SK-N-SH (cell line): Measurements from ENCODE around the gene NFKB1. TPM values are rescaled to one million over a fixed set of nuclear protein-coding genes. Genes with fewer than 3 reads are reported as not detected.

Experiments
- CTCF ChIA-PET: fragments of 300-600, 350-600 bp; formaldehyde crosslinking; extraction: SDS; loops from one replicate; lab custom pipeline; 2021; lab: Yijun Ruan, JAX
- POLR2A ChIA-PET: fragments of 350-600 bp; sonication (Branson Sonifier 250); formaldehyde crosslinking; extraction: SDS; loops from one replicate; lab custom pipeline; 2020; ENCODE audit warnings: antibody characterized with exemption, inconsistent platforms; lab: Yijun Ruan, JAX
- DNase-seq: peaks from one replicate; pipeline ENCODE4 v3.0.0; 2012
- H2AFZ ChIP-seq: fragments of 200-600 bp; sonication (generic); 2 replicates; pipeline ENCODE4 v1.8.1; 2016; ENCODE audit warnings: antibody characterized with exemption, mild to moderate bottlenecking, low read depth
- H3F3A ChIP-seq: fragments of 200-600 bp; sonication (generic); replicated peaks from 2 replicates; pipeline ENCODE3; 2016; ENCODE audit warnings: antibody characterized with exemption, mild to moderate bottlenecking; ENCODE audit not compliant: insufficient read depth
- H3K27ac ChIP-seq, 2 experiments: fragments of 200-500 bp in 1 of 2; fragments of 200-600 bp in 1 of 2; sonication (Bioruptor generic) in 1 of 2; sonication (generic), shearing (Covaris generic) in 1 of 2; 2 replicates each; pipeline versions ENCODE4 v1.5.1 to v1.6.1; 2014 to 2016; ENCODE audit warnings: low read depth in 2 of 2, inconsistent platforms in 1 of 2, low read length in 1 of 2, mild to moderate bottlenecking in 1 of 2, mixed read lengths in 1 of 2
- H3K27me3 ChIP-seq: fragments of 200-600 bp; sonication (generic), shearing (Covaris generic); 2 replicates; pipeline ENCODE4 v1.6.1; 2016; ENCODE audit warnings: mixed run types; ENCODE audit not compliant: insufficient read depth
- H3K36me3 ChIP-seq, 2 experiments: fragments of 200-500 bp in 1 of 2; fragments of 200-600 bp in 1 of 2; sonication (Bioruptor generic) in 1 of 2; sonication (generic) in 1 of 2; replicated peaks in 1 of 2; 2 replicates each; pipeline versions ENCODE3 to v1.5.1; 2014 to 2016; ENCODE audit warnings: low read length in 1 of 2, mild to moderate bottlenecking in 1 of 2; ENCODE audit not compliant: insufficient read depth in 2 of 2, control insufficient read depth in 1 of 2
- H3K4me1 ChIP-seq, 2 experiments: fragments of 200-500 bp in 1 of 2; fragments of 200-600 bp in 1 of 2; sonication (Bioruptor generic) in 1 of 2; sonication (generic), shearing (Covaris generic) in 1 of 2; 2 replicates each; pipeline versions ENCODE4 v1.5.1 to v1.6.1; 2014 to 2016; ENCODE audit warnings: low read depth in 1 of 2, low read length in 1 of 2, mixed run types in 1 of 2; ENCODE audit not compliant: insufficient read depth in 2 of 2, control insufficient read depth in 1 of 2
- H3K4me2 ChIP-seq: fragments of 200-600 bp; sonication (generic), shearing (Covaris generic); 2 replicates; pipeline ENCODE4 v1.6.1; 2017; ENCODE audit warnings: mixed run types
- H3K4me3 ChIP-seq, 2 experiments: fragments of 200-500 bp in 1 of 2; fragments of 200-600 bp in 1 of 2; sonication (Bioruptor generic) in 1 of 2; sonication (generic), shearing (Covaris generic) in 1 of 2; 2 replicates each; pipeline versions ENCODE4 v1.5.1 to v1.8.1; 2014 to 2016; ENCODE audit warnings: low read depth in 2 of 2, inconsistent platforms in 1 of 2, low read length in 1 of 2, mild to moderate bottlenecking in 1 of 2, mixed read lengths in 1 of 2, moderate library complexity in 1 of 2
- H3K79me2 ChIP-seq: fragments of 200-600 bp; sonication (generic); 2 replicates; pipeline ENCODE4 v1.8.1; 2017; ENCODE audit warnings: mild to moderate bottlenecking; ENCODE audit not compliant: insufficient read depth
- H3K9ac ChIP-seq: fragments of 200-600 bp; sonication (generic); 2 replicates; pipeline ENCODE4 v1.6.1; 2017; ENCODE audit warnings: mixed run types
- H3K9me2 ChIP-seq: fragments of 200-600 bp; sonication (generic); 2 replicates; pipeline ENCODE4 v1.6.1; 2017; ENCODE audit warnings: mixed run types
- H3K9me3 ChIP-seq: fragments of 200-600 bp; sonication (generic); 2 replicates; pipeline ENCODE4 v1.6.1; 2017; ENCODE audit warnings: mixed run types, mild to moderate bottlenecking, moderate library complexity
- H4K20me1 ChIP-seq: fragments of 200-600 bp; sonication (generic); 2 replicates; pipeline ENCODE4 v1.6.1; 2017; ENCODE audit warnings: mild to moderate bottlenecking, mixed run types; ENCODE audit not compliant: insufficient read depth
- CHD2 ChIP-seq: fragments of 150-350 bp; IDR thresholded peaks from 2 replicates; pipeline ENCODE4 v1.6.1; 2018; ENCODE audit warnings: low read length; ENCODE audit not compliant: partially characterized antibody
- FOSL2 ChIP-seq: IDR thresholded peaks from 2 replicates; pipeline ENCODE4 v1.4.0; 2012; ENCODE audit warnings: low read depth, mild to moderate bottlenecking, moderate library complexity, borderline replicate concordance
- FOXM1 ChIP-seq: IDR thresholded peaks from 2 replicates; pipeline ENCODE4 v1.4.0; 2012; ENCODE audit warnings: low read depth, mild to moderate bottlenecking
- MEF2A ChIP-seq: IDR thresholded peaks from 2 replicates; pipeline ENCODE4 v1.4.0; 2012; ENCODE audit warnings: low read depth, borderline replicate concordance
- NRF1 ChIP-seq: IDR thresholded peaks from 2 replicates; pipeline ENCODE4 v1.6.1; 2012; ENCODE audit warnings: low read depth, mild to moderate bottlenecking, low read length
- RAD21 ChIP-seq: IDR thresholded peaks from 2 replicates; pipeline ENCODE4 v1.6.1; 2012; ENCODE audit warnings: mild to moderate bottlenecking, low read length
- RCOR1 ChIP-seq: fragments of 150-350 bp; IDR thresholded peaks from 2 replicates; pipeline ENCODE4 v1.6.1; 2017; ENCODE audit warnings: antibody characterized with exemption, low read length
- RXRA ChIP-seq: IDR thresholded peaks from 2 replicates; pipeline ENCODE4 v1.4.0; 2012; ENCODE audit warnings: low read depth, mild to moderate bottlenecking, borderline replicate concordance
- TCF12 ChIP-seq: IDR thresholded peaks from 2 replicates; pipeline ENCODE4 v1.4.0; 2012
- WGBS: methylation state at CpG from one replicate; pipeline ENCODE4 v1.1.6; 2017; ENCODE audit warnings: low lambda C conversion rate; 5-methylcytosine and 5-hydroxymethylcytosine counted together
- polyA plus RNA-seq, 3 experiments: library from polyadenylated mRNA; depleted of rRNA; stranded (reverse); fragments of >200 nt; gene quantifications; 2 replicates each; pipeline ENCODE4 v1.2.3, GENCODE V29; 2012

NFKB1 gene
- polyA plus RNA-seq, 1 of the 3 experiments (the other 2 are of a cell fraction) = 14.1 TPM

DNA sequence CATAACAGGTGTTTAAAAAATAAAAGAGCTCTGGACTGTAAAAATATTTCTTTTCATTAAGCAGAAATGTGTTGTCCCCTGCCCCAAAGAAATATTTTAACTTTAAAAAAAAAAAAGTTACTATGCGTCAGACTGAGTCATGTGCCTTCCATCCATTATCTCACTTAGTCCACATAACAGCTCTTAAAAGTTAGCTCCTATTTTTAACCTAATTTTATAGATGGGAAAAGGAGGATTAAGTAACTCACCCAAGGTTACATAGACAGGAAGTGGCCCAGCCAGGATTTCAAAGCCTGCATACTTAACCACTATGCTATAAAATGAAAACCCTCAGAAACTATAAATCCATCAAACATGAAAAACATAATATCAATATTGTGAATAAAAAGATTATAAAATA, 161.9 kb downstream of the NFKB1 start:
- Histone ChIP-seq H3K79me2 (no peaks in the 10 kb centered on the region), H3K4me2 (no peak overlapping the region), H3K36me3 (peaks cover 9 to 10% of the 10 kb centered on the region in 2 experiments), H3K9me3 (no peaks in the 10 kb centered on the region), H2AFZ (peak overlapping the region; percentile 34; the same call in 1 of the 2 replicates), H3F3A (peaks cover 7% of the 10 kb centered on the region), H3K4me1 (peaks cover 0 to 8% of the 10 kb centered on the region in 2 experiments; a peak in 1 of 4 replicates), H3K9me2 (no peaks in the 10 kb centered on the region), H3K9ac (no peak overlapping the region), H3K4me3 (no peak overlapping the region), H4K20me1 (no peaks in the 10 kb centered on the region), H3K27me3 (no peaks in the 10 kb centered on the region), H3K27ac (peak overlapping the region; percentile 16 to 52; a peak in 3 of 4 replicates)
- ChIA-PET POLR2A (no interaction called here), CTCF (no interaction called here)
- WGBS = 71% methylated on average over 1 of the region's 1 CpG
- no peak for DNase-seq
- TF ChIP-seq RXRA (0 out of 2 replicates have a peak, but pooled peaks have one; percentile 14), CHD2 (no peak), RCOR1 (no peak), FOSL2 (0 out of 2 replicates have a peak, but pooled peaks have one; percentile 26), TCF12 (0 out of 2 replicates have a peak, but pooled peaks have one; percentile 8), MEF2A (0 out of 2 replicates have a peak, but pooled peaks have one; percentile 31)

DNA sequence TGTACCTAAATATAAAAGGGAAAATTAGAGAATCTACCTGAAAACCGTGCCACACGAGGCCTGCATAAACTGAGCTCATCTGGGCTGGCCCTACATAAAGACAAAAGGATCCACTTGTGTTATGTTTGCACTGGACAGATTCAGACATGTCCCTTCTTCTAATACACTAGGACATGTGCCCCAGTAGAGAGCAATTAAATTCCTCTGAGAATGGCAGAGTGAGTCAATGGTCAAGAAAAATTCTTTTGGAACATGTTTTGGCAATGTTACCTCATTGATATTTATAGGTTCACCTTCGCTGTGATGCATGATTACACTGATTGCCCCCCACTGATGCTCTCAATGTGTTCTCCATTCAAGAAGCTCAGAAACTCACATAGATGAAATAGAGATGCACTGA, 164.4 kb downstream of the NFKB1 start:
- no peaks in the 10 kb centered on the region for H3K9me2 ChIP-seq
- DNase-seq = no peak
- no peak for TF ChIP-seq RAD21
- TF ChIP-seq FOXM1 = no peak
- TF ChIP-seq NRF1 = no peak
- TF ChIP-seq, all 33 proteins: peak for 0
- Histone ChIP-seq H3K27ac (peak overlapping the region in 1 of 2 experiments; percentile 16; a peak in 1 of 4 replicates), H3F3A (peaks cover 7% of the 10 kb centered on the region), H3K4me3 (no peak overlapping the region), H3K27me3 (no peaks in the 10 kb centered on the region), H3K9ac (no peak overlapping the region), H3K4me2 (no peak overlapping the region), H3K36me3 (peaks cover 9 to 20% of the 10 kb centered on the region in 2 experiments), H3K4me1 (peaks cover 0 to 8% of the 10 kb centered on the region in 2 experiments; a peak in 1 of 4 replicates), H3K79me2 (no peaks in the 10 kb centered on the region), H2AFZ (no peak overlapping the region), H3K9me3 (no peaks in the 10 kb centered on the region), H4K20me1 (no peaks in the 10 kb centered on the region)
- POLR2A ChIA-PET = no interaction called here
- WGBS = 90% methylated on average over 3 of the region's 3 CpGs
- CTCF ChIA-PET = interaction anchor here (1.4 to 1.6 kb wide), 2 partner anchors 14 to 15 kb away, joined by 3 to 4 read pairs; no protein-coding TSS in a partner anchor

Other genes with a start within 250 kb of the NFKB1 start
- 1.5 TPM in 2 replicates for gene SLC39A8, start 155.9 kb upstream of the NFKB1 start, polyA plus RNA-seq (2012; rRNA removed)